C1 segment of cervical spinal cord (tissue), 14 donors: ENCODE results near the gene MYL1.

Experiments used
- DNase-seq, 14 donors: peaks; one replicate each; lab custom pipeline; 2025; lab: John Stamatoyannopoulos, UW

Gene MYL1

DNA sequence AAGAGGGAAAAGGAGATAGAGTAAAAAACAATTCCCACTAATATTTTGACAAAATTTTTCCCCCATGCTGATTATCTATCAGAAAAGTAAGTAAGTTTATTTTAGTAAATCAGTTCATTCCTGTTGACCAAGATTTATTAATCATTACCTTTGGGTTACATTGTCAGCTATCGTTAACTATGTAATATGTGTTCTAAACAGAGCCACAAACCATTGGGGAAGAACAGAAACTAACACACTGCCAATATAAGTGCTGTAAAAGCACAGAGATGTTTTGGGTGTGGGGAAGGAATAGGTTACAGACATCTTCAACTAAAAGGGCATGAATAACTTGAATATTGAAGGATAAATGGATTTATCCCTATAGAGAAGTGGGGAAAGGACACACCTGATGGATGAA, 47.3 kb downstream of the MYL1 start:
- DNase-seq, result no peak

DNA sequence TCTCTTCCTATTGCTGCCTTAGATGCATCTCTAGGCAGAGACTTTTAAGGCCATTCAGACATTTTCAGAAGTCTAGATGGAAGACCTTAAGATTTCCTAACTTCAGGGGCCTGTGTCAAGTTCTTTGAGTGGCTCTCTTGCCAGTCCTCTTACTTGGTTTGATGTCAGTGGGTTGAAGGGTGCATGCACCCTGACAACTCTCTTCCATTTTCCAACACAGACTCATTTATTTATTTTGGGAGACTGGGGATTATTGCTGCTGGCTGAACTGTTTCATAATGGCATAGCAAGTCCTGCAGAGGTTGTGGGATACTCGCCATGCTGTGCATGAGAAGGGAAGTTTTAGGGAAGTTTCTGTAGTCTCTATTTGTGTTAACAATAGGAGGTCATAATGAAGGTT, 50.7 kb downstream of the MYL1 start:
- DNase-seq, result no peak

- DNase-seq, result no peak
Observed at GRCh38 chr2:210263841-210264240, 51.1 kb downstream of the MYL1 start.

GRCh38 chr2:210262036-210262435, 52.9 kb downstream of the MYL1 start:
- peak in 1 of 14 donors; percentile 89 for DNase-seq

- DNase-seq, result no peak
Observed at GRCh38 chr2:210259687-210260086, 55.3 kb downstream of the MYL1 start.

GRCh38 chr2:210252699-210253606, 62.0 kb downstream of the MYL1 start:
- DNase-seq, result no peak

GRCh38 chr2:210250622-210251021, 64.4 kb downstream of the MYL1 start:
- DNase-seq, result no peak
